Muscle layer of colon (tissue), 2 donors: ENCODE measurements around the gene POLR2J.
"Not testable (repeated sequence)": the region's sequence is repeated elsewhere in the genome, so short reads cannot be mapped to it uniquely, and the experiment has no call there.

ENCODE experiments used
- H3K27ac ChIP-seq: one replicate; pipeline ENCODE4 v1.7.0; 2013; ENCODE audit warnings: low read depth, mild to moderate bottlenecking, low read length, moderate library complexity
- H3K27me3 ChIP-seq, 2 donors: one replicate each; pipeline ENCODE4 v1.7.0; 2013; ENCODE audit warnings: low read length in 2 of 2, mild to moderate bottlenecking in 2 of 2; ENCODE audit not compliant: insufficient read depth in 2 of 2, control insufficient read depth in 1 of 2
- H3K36me3 ChIP-seq: one replicate; pipeline ENCODE4 v1.7.0; 2013; ENCODE audit warnings: mild to moderate bottlenecking, low read length; ENCODE audit not compliant: insufficient read depth
- H3K4me1 ChIP-seq: one replicate; pipeline ENCODE4 v1.7.0; 2013; ENCODE audit warnings: mild to moderate bottlenecking, low read length; ENCODE audit not compliant: insufficient read depth
- H3K4me3 ChIP-seq, 2 donors: one replicate each; pipeline ENCODE4 v1.7.0; 2013; ENCODE audit warnings: low read length in 2 of 2, low read depth in 1 of 2, mild to moderate bottlenecking in 1 of 2, moderate library complexity in 1 of 2
- H3K9ac ChIP-seq: one replicate; pipeline ENCODE4 v1.7.0; 2013; ENCODE audit warnings: low read length
- H3K9me3 ChIP-seq: one replicate; pipeline ENCODE4 v1.7.0; 2013; ENCODE audit warnings: mild to moderate bottlenecking, low read length
- donor health status: abdominal sarcoma.
- donor health status: Adenocarcinoma of cecum.

Gene POLR2J

DNA sequence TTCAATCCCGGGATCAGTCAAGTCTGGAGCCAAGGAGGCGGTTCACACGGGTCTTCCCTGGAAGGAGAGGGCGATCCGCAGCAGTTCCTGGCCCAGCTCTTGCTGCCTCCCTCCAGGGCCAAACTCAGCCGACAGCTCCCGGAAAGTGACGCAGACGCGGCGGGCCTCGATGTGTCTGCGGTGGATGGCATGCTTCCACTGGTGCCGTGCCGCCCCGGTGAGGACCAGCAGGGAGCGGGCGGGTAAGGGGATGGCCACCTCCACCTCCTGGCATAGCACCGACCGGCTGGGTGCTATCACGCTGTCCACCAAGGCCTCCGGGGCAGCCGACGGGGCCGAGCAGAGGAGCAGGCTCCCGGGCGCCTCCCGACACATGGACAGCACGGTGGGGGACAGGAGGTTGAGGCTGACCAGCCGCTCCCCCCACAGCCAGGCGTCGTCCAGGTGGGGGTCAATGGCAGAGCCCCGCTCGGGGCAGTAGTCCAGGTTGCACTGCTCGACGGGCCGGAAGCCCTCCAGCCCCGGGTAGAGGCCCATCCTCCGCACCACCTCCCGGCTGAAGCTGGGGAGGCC, 21.3 kb downstream of the POLR2J start:
- Histone ChIP-seq H3K36me3 (peaks cover 17% of the 10 kb centered on the region), H3K4me3 (no peak overlapping the region), H3K9ac (no peak overlapping the region), H3K27me3 (no peaks in the 10 kb centered on the region), H3K27ac (no peak overlapping the region), H3K9me3 (no peaks in the 10 kb centered on the region), H3K4me1 (no peaks in the 10 kb centered on the region)

DNA sequence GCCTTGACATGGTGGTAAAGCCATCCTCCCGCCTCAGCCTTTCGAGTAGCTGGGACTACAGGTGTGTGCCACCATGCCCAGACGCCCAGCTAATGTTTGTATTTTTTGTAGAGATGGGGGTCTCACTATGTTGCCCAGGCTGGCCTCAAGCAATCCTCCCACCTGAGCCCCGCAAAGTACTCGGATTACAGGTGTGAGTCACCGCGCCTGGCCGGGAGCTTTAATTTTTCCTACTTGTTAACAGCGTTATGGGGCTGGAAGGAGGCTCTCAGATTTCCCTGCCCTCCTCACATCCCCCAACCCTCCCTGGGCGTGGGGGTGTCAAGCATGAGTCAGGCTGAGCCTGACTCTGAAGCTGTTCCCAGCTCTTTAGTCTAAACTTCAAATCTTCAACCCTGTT, 22.4 kb downstream of the POLR2J start:
- Histone ChIP-seq H3K9me3 (no peaks in the 10 kb centered on the region), H3K9ac (no peak overlapping the region), H3K27ac (no peak overlapping the region), H3K27me3 (no peaks in the 10 kb centered on the region), H3K4me3 (no peak overlapping the region), H3K36me3 (peaks cover 17% of the 10 kb centered on the region), H3K4me1 (no peaks in the 10 kb centered on the region)

GRCh38 chr7:102455596-102455995, 23.1 kb downstream of the POLR2J start:
- Histone ChIP-seq H3K27ac (no peak overlapping the region), H3K36me3 (peaks cover 17% of the 10 kb centered on the region), H3K4me3 (no peak overlapping the region), H3K27me3 (no peaks in the 10 kb centered on the region), H3K4me1 (no peaks in the 10 kb centered on the region), H3K9ac (no peak overlapping the region), H3K9me3 (no peaks in the 10 kb centered on the region)

GRCh38 chr7:102454932-102455331, 23.8 kb downstream of the POLR2J start:
- peaks cover 17% of the 10 kb centered on the region for H3K36me3 ChIP-seq
- not testable (repeated sequence) for H3K27me3 ChIP-seq, H3K27ac ChIP-seq, H3K9ac ChIP-seq, H3K4me1 ChIP-seq, H3K9me3 ChIP-seq, H3K4me3 ChIP-seq

DNA sequence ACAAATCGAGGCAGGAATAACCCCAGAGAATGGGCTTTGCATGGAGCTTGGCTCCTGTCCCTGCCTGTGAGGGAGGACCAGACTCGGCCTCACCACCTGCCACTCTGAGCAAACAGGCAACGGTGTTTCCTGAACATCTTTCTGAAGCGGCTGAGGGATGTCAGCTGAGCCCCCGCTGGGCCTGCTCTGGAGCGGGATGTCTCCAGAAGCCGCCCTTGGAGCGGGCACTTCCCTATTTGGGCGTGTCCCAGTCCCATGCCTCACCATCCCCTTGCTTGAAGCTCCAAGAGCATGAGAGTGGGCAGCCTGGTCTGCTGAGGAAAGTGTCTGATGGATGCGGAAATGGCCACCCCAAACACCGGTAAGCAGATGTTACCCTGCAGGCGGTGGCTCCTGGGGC, 24.3 kb downstream of the POLR2J start:
- H3K36me3 ChIP-seq: peaks cover 15% of the 10 kb centered on the region
- H3K27me3 ChIP-seq: no peaks in the 10 kb centered on the region
- no peaks in the 10 kb centered on the region for H3K4me1 ChIP-seq
- H3K27ac ChIP-seq: no peak overlapping the region
- H3K4me3 ChIP-seq: no peak overlapping the region
- H3K9ac ChIP-seq: no peak overlapping the region
- no peaks in the 10 kb centered on the region for H3K9me3 ChIP-seq

DNA sequence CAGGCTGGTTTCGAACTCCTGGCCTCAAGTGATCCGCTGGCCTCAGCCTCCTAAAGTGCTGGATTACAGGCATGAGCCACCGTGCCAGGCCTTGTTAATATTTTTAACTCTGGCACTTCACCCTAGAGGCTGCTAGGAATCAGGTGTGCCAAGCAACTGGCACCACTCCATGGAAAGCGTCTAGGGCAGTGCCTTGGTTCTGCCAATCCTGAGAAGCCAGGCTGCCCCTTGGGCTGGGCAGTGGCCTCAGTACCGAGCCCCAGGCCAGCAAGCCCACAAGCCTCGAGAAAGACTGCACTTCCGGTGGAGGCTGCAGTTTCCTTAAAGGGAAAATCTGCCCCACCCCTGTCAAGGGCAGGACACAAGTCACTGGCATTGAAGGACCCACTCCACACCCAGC, 25.4 kb downstream of the POLR2J start:
- Histone ChIP-seq H3K4me1 (no peaks in the 10 kb centered on the region), H3K27me3 (no peaks in the 10 kb centered on the region), H3K4me3 (no peak overlapping the region), H3K9ac (no peak overlapping the region), H3K9me3 (no peaks in the 10 kb centered on the region), H3K36me3 (peaks cover 11% of the 10 kb centered on the region), H3K27ac (no peak overlapping the region)

DNA sequence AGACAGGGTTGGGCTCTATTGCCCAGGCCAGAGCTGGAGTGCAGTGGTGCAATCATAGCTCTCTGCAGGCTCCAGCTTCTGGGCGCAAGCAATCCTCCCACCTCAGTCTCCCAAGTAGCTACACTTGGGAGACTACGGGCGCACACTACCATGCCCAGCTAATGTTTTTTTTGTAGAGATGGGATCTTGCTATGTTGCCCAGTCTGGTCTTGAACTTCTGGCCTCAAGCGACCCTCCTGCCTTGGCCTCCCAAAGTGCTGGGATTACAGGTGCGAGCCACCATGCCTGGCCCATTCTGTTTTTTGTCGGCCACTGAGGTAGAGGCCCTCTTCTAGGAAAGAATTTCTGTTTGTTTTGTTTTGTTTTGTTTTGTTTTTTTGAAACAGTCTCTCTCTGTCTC, 26.3 kb downstream of the POLR2J start:
- H3K4me1 ChIP-seq: no peaks in the 10 kb centered on the region
- H3K4me3 ChIP-seq: no peak overlapping the region
- peaks cover 11% of the 10 kb centered on the region for H3K36me3 ChIP-seq
- H3K27ac ChIP-seq: no peak overlapping the region
- no peak overlapping the region for H3K9ac ChIP-seq
- no peaks in the 10 kb centered on the region for H3K9me3 ChIP-seq
- no peaks in the 10 kb centered on the region for H3K27me3 ChIP-seq

GRCh38 chr7:102451371-102452054, 27.2 kb downstream of the POLR2J start:
- no peaks in the 10 kb centered on the region for H3K9me3 ChIP-seq
- H3K27ac ChIP-seq: no peak overlapping the region
- H3K4me3 ChIP-seq: no peak overlapping the region
- no peak overlapping the region for H3K9ac ChIP-seq
- no peaks in the 10 kb centered on the region for H3K27me3 ChIP-seq
- H3K4me1 ChIP-seq: no peaks in the 10 kb centered on the region
- H3K36me3 ChIP-seq: peaks cover 7% of the 10 kb centered on the region

- Histone ChIP-seq H3K9me3 (no peaks in the 10 kb centered on the region), H3K4me1 (no peaks in the 10 kb centered on the region), H3K27me3 (no peaks in the 10 kb centered on the region), H3K4me3 (no peak overlapping the region), H3K27ac (no peak overlapping the region), H3K9ac (no peak overlapping the region), H3K36me3 (peaks cover 6% of the 10 kb centered on the region)
Observed at GRCh38 chr7:102450242-102450641, 28.5 kb downstream of the POLR2J start.

- no peaks in the 10 kb centered on the region for H3K9me3 ChIP-seq
- no peak overlapping the region for H3K4me3 ChIP-seq
- H3K4me1 ChIP-seq: no peaks in the 10 kb centered on the region
- H3K9ac ChIP-seq: no peak overlapping the region
- H3K27ac ChIP-seq: no peak overlapping the region
- H3K27me3 ChIP-seq: no peaks in the 10 kb centered on the region
- H3K36me3 ChIP-seq: peaks cover 6% of the 10 kb centered on the region
Observed at GRCh38 chr7:102449136-102449535, 29.6 kb downstream of the POLR2J start.

- Histone ChIP-seq H3K9me3 (no peaks in the 10 kb centered on the region), H3K27me3 (no peaks in the 10 kb centered on the region), H3K4me3 (no peak overlapping the region), H3K27ac (no peak overlapping the region), H3K36me3 (peaks cover 6% of the 10 kb centered on the region), H3K9ac (no peak overlapping the region), H3K4me1 (no peaks in the 10 kb centered on the region)
Observed at GRCh38 chr7:102447311-102447710, 31.4 kb downstream of the POLR2J start.
